Liver (tissue), 9 donors: ENCODE results near the gene MEIS1. TPM values are rescaled to one million over a fixed set of nuclear protein-coding genes. Genes with fewer than 3 reads are reported as not detected.

Source experiments
- DNase-seq: peaks from one replicate; pipeline ENCODE4 v3.0.0-alpha.2; 2017; ENCODE audit warnings: low spot score
- H3K27ac ChIP-seq, 2 donors: one replicate each; pipeline ENCODE4 v1.7.0; 2013; ENCODE audit warnings: inconsistent platforms in 2 of 2, low read length in 2 of 2, control low read depth in 1 of 2, low read depth in 1 of 2, mild to moderate bottlenecking in 1 of 2
- H3K27me3 ChIP-seq, 4 donors: one replicate each; pipeline versions ENCODE4 v1.6.1 to v1.7.0; 2013; ENCODE audit warnings: low read length in 3 of 4, inconsistent platforms in 1 of 4, mild to moderate bottlenecking in 1 of 4, moderate library complexity in 1 of 4; ENCODE audit not compliant: control insufficient read depth in 4 of 4, insufficient read depth in 4 of 4
- H3K36me3 ChIP-seq, 4 donors: one replicate each; pipeline versions ENCODE4 v1.6.1 to v1.7.0; 2013; ENCODE audit warnings: low read length in 3 of 4, mild to moderate bottlenecking in 3 of 4, low read depth in 1 of 4, moderate library complexity in 1 of 4; ENCODE audit not compliant: control insufficient read depth in 4 of 4, insufficient read depth in 3 of 4
- H3K4me1 ChIP-seq, 4 donors: one replicate each; pipeline versions ENCODE4 v1.6.1 to v1.7.0; 2013; ENCODE audit warnings: low read length in 3 of 4, mild to moderate bottlenecking in 3 of 4, moderate library complexity in 1 of 4; ENCODE audit not compliant: control insufficient read depth in 4 of 4, insufficient read depth in 4 of 4
- H3K4me3 ChIP-seq, 3 donors: one replicate each; pipeline versions ENCODE4 v1.6.1 to v1.7.0; 2013; ENCODE audit warnings: low read length in 3 of 3, control low read depth in 1 of 3, low read depth in 1 of 3, mild to moderate bottlenecking in 1 of 3
- H3K9ac ChIP-seq, 2 donors: one replicate each; pipeline ENCODE4 v1.7.0; 2013; ENCODE audit warnings: low read length in 2 of 2, mild to moderate bottlenecking in 2 of 2, moderate library complexity in 2 of 2, control low read depth in 1 of 2, low read depth in 1 of 2
- H3K9me3 ChIP-seq, 4 donors: one replicate each; pipeline versions ENCODE4 v1.6.1 to v1.7.0; 2013; ENCODE audit warnings: low read length in 3 of 4; ENCODE audit not compliant: control insufficient read depth in 4 of 4
- EGR1 ChIP-seq, 2 donors: IDR thresholded peaks; 2 replicates each; pipeline ENCODE4 v1.6.1; 2016 to 2018; ENCODE audit warnings: antibody characterized with exemption in 2 of 2, low read depth in 2 of 2
- FOXA1 ChIP-seq: IDR thresholded peaks from 2 replicates; pipeline ENCODE4 v1.6.1; 2016; ENCODE audit warnings: antibody characterized with exemption
- FOXA2 ChIP-seq: IDR thresholded peaks from 2 replicates; pipeline ENCODE4 v1.6.1; 2016; ENCODE audit warnings: antibody characterized with exemption
- HNF4A ChIP-seq, 2 donors: conservative IDR thresholded peaks; 2 replicates each; pipeline ENCODE4 v1.6.1; 2016; ENCODE audit warnings: antibody characterized with exemption in 2 of 2, mild to moderate bottlenecking in 2 of 2
- HNF4G ChIP-seq: IDR thresholded peaks from 2 replicates; pipeline ENCODE4 v1.6.1; 2016; ENCODE audit warnings: antibody characterized with exemption
- NR2F2 ChIP-seq: IDR thresholded peaks from 2 replicates; pipeline ENCODE4 v1.6.1; 2016; ENCODE audit warnings: antibody characterized with exemption
- RAD21 ChIP-seq, 2 donors: IDR thresholded peaks; 2 replicates each; pipeline ENCODE4 v1.6.1; 2016; ENCODE audit warnings: antibody characterized with exemption in 2 of 2, mild to moderate bottlenecking in 2 of 2
- RXRA ChIP-seq, 2 donors: IDR thresholded peaks; 2 replicates each; pipeline ENCODE4 v1.6.1; 2017 to 2018; ENCODE audit warnings: antibody characterized with exemption in 2 of 2, mild to moderate bottlenecking in 1 of 2
- TAF1 ChIP-seq: conservative IDR thresholded peaks from 2 replicates; pipeline ENCODE4 v1.6.1; 2016; ENCODE audit warnings: antibody characterized with exemption, mild to moderate bottlenecking
- YY1 ChIP-seq: IDR thresholded peaks from 2 replicates; pipeline ENCODE4 v1.6.1; 2016; ENCODE audit warnings: antibody characterized with exemption, mild to moderate bottlenecking
- ZBTB33 ChIP-seq: IDR thresholded peaks from 2 replicates; pipeline ENCODE4 v1.6.1; 2016; ENCODE audit warnings: antibody characterized with exemption
- WGBS: extraction: QIAGEN DNeasy Blood & Tissue Kit; methylation state at CpG from one replicate; pipeline ENCODE4 v1.1.7; 2013; 5-methylcytosine and 5-hydroxymethylcytosine counted together
- polyA plus RNA-seq, 2 donors: library from polyadenylated mRNA; stranded (reverse) in 1 of 2; unstranded in 1 of 2; fragments of 200-250 nt in 1 of 2; fragments of >200 nt in 1 of 2; fragmentation: Nextera tagmentation in 1 of 2; extraction: Ambion mirVana in 1 of 2; gene quantifications; one replicate each; pipeline versions ENCODE4 v1.2.1 to v1.2.3, GENCODE V29; 2013 to 2015
- total RNA-seq, 2 donors: library from RNA; depleted of rRNA; stranded (reverse); fragments of >200 nt; gene quantifications; one replicate each; pipeline ENCODE4 v1.2.3, GENCODE V29; 2014
- TF ChIP-seq, protein P1 (sequence below): IDR thresholded peaks from 2 replicates; pipeline ENCODE4 v1.6.1; 2016; ENCODE audit warnings: antibody characterized with exemption
- TF ChIP-seq, protein P2 (sequence below): fragments of 150-350 bp; IDR thresholded peaks from 2 replicates; pipeline ENCODE4 v1.5.1; 2017; ENCODE audit warnings: improper control_type of control experiment, low read depth, low read length; ENCODE audit not compliant: missing input control
- donor health status: healthy.
- donor health status: healthy.
- donor health status: healthy.
- donor health status: healthy.
- donor health status: healthy.

Gene MEIS1
- total and polyA plus RNA-seq, 4 donors: 1.6 to 8.6 (median 5.5) TPM

DNA sequence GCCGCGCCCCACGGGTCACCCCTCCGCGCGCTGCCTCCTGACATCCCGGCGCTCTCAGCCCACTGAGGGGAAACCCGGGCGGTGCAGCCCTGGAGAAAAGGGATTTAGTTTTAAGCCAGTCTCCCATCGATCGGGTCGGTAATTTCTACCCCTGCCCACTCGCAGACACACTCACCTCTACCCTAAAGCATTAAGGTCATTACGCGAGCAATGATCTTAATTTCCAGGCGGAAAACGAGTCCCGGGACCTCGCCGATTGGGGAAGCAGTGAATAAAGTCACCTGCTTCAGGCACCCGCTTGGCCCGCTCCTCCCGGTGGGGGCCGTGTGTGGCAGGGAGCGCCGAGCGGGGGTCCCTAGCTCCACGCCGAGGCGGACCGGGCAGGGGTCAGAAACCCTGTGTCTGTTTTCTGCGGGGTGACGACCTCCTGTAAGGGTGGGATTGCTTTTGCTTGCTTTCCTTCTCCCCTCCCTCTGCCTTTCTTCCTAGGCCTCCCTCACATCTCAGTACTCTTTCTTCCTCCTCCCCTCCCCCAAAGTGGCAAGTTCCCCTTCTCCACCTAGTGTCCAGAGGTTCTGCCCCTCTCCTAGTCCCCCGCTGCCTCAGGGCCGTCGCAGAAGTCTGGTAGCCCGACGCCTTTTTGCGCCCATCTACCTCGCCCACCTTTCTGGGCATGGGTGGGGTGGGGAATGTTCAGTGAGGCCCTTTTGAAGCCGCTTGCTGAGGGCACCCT, 142.6 kb downstream of the MEIS1 start:
- no peaks in the 10 kb centered on the region for H3K36me3 ChIP-seq
- peaks cover 0 to 27% (median 12%) of the 10 kb centered on the region in 4 donors for H3K27me3 ChIP-seq
- DNase-seq: no peak
- TF ChIP-seq TAF1 (no peak), NR2F2 (no peak), FOXA1 (no peak), HNF4A (conservative IDR thresholded peaks at IDR 0.05) (no peak), YY1 (no peak), RAD21 (IDR thresholded peaks at IDR 0.05) (no peak), HNF4G (no peak), ZBTB33 (no peak)
- no peak overlapping the region for H3K9ac ChIP-seq
- no peak overlapping the region for H3K27ac ChIP-seq
- peak overlapping the region; percentile 27 to 59 (median 55) for H3K4me3 ChIP-seq
- 7% methylated on average over 42 of the region's 42 CpGs for WGBS
- no peaks in the 10 kb centered on the region for H3K9me3 ChIP-seq
- H3K4me1 ChIP-seq: peaks cover 11 to 34% (median 23%) of the 10 kb centered on the region in 4 donors

DNA sequence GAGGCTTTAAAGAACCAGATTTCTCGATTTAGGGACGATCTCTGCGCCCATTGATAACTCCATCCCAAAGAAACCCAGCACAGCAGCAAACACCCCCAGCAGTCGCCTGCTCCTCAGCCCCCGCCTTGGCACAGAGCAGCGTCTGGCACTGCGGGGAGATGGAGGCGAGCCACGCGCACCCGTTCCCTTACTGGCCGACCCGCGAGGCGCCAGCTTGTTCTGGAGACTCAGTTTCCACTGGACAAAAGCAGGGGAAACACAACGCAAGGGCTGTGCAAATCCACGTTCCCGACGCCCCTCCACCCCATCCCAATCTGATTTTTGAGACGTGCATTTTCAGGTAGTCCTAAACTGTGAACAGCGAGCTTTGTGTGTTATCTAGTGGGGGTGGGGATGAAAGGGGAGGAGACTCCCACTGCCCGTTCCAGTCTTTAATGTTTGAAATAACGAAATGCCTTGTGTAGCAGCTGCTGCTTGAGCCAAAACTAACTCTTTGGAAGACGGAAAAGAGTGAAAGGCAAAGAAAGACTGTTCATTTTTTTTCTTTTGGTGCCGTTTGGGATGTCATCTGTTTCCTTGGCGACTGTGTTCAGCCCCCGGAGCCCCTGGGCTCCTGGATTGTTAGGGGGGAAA, 143.2 kb downstream of the MEIS1 start:
- peaks cover 0 to 27% (median 16%) of the 10 kb centered on the region in 4 donors for H3K27me3 ChIP-seq
- no peak for DNase-seq
- no peak for TF ChIP-seq ZBTB33
- TF ChIP-seq, protein P1, sequence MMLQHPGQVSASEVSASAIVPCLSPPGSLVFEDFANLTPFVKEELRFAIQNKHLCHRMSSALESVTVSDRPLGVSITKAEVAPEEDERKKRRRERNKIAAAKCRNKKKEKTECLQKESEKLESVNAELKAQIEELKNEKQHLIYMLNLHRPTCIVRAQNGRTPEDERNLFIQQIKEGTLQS: no peak
- TF ChIP-seq, protein P2, sequence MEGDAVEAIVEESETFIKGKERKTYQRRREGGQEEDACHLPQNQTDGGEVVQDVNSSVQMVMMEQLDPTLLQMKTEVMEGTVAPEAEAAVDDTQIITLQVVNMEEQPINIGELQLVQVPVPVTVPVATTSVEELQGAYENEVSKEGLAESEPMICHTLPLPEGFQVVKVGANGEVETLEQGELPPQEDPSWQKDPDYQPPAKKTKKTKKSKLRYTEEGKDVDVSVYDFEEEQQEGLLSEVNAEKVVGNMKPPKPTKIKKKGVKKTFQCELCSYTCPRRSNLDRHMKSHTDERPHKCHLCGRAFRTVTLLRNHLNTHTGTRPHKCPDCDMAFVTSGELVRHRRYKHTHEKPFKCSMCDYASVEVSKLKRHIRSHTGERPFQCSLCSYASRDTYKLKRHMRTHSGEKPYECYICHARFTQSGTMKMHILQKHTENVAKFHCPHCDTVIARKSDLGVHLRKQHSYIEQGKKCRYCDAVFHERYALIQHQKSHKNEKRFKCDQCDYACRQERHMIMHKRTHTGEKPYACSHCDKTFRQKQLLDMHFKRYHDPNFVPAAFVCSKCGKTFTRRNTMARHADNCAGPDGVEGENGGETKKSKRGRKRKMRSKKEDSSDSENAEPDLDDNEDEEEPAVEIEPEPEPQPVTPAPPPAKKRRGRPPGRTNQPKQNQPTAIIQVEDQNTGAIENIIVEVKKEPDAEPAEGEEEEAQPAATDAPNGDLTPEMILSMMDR: no peak
- no peak for TF ChIP-seq EGR1 (IDR thresholded peaks at IDR 0.05; ENCODE audit: low read depth in 2 of 2)
- no peak for TF ChIP-seq RXRA (IDR thresholded peaks at IDR 0.05)
- TF ChIP-seq HNF4A (conservative IDR thresholded peaks at IDR 0.05): no peak
- no peak for TF ChIP-seq FOXA1
- no peak for TF ChIP-seq TAF1
- no peak for TF ChIP-seq FOXA2
- no peak for TF ChIP-seq YY1
- H3K9ac ChIP-seq: no peak overlapping the region
- no peaks in the 10 kb centered on the region for H3K9me3 ChIP-seq
- H3K27ac ChIP-seq: no peak overlapping the region
- peaks cover 11 to 34% (median 23%) of the 10 kb centered on the region in 4 donors for H3K4me1 ChIP-seq
- no peak overlapping the region for H3K4me3 ChIP-seq
- H3K36me3 ChIP-seq: no peaks in the 10 kb centered on the region
- 11% methylated on average over 27 of the region's 27 CpGs for WGBS
